K562 (cell line): Measurements from ENCODE around the gene ANKFN1.

Experiments
- EZH2 ChIP-seq: IDR thresholded peaks from 2 replicates; pipeline ENCODE4 v1.6.1; 2012; ENCODE audit warnings: low read depth, mild to moderate bottlenecking, inconsistent platforms, low read length, borderline replicate concordance
- FOXM1 ChIP-seq, 2 experiments: fragments of 450-650 bp in 1 of 2; sonication (generic) in 1 of 2; formaldehyde crosslinking in 1 of 2; IDR thresholded peaks; 2 replicates each; pipeline versions ENCODE4 v1.6.1 to v1.9.0; 2017 to 2022; ENCODE audit warnings: low read depth in 2 of 2, mild to moderate bottlenecking in 2 of 2, missing genetic modification reagents in 1 of 2, moderate library complexity in 1 of 2
- HEY1 ChIP-seq: fragments of 250-450 bp; sonication (Bioruptor Pico); IDR thresholded peaks from 2 replicates; pipeline ENCODE4 v1.5.0; 2020; ENCODE audit warnings: mild to moderate bottlenecking, moderate library complexity, borderline replicate concordance

- TF ChIP-seq HEY1 (CRISPR knock-in tag) (no peak), FOXM1 (IDR thresholded peaks at IDR 0.05; ENCODE audit: low read depth) (no peak), FOXM1 (CRISPR knock-in tag; IDR thresholded peaks at IDR 0.05; ENCODE audit: low read depth) (no peak), EZH2 (no peak)
These were observed 391.8 kb downstream of the ANKFN1 start for GRCh38 chr17:56545106-56545505.
